SU-DHL-6 (cell line): ENCODE results near the gene CNPY4.

Experiments used
- EZH2phosphoT487 ChIP-seq: fragments of 200-600 bp; sonication (generic), shearing (Covaris generic); conservative IDR thresholded peaks from 2 replicates; pipeline ENCODE4 v1.6.1; 2018; ENCODE audit warnings: mild to moderate bottlenecking, antibody characterized with exemption, low read length, moderate library complexity, mixed read lengths
- TF ChIP-seq, protein P1 (sequence below): fragments of 200-600 bp; sonication (generic); IDR thresholded peaks from one replicate; pipeline ENCODE4 v1.5.1; 2017; ENCODE audit warnings: antibody characterized with exemption, mild to moderate bottlenecking, low read length, moderate library complexity; ENCODE audit not compliant: insufficient read depth, poor library complexity, severe bottlenecking

DNA sequence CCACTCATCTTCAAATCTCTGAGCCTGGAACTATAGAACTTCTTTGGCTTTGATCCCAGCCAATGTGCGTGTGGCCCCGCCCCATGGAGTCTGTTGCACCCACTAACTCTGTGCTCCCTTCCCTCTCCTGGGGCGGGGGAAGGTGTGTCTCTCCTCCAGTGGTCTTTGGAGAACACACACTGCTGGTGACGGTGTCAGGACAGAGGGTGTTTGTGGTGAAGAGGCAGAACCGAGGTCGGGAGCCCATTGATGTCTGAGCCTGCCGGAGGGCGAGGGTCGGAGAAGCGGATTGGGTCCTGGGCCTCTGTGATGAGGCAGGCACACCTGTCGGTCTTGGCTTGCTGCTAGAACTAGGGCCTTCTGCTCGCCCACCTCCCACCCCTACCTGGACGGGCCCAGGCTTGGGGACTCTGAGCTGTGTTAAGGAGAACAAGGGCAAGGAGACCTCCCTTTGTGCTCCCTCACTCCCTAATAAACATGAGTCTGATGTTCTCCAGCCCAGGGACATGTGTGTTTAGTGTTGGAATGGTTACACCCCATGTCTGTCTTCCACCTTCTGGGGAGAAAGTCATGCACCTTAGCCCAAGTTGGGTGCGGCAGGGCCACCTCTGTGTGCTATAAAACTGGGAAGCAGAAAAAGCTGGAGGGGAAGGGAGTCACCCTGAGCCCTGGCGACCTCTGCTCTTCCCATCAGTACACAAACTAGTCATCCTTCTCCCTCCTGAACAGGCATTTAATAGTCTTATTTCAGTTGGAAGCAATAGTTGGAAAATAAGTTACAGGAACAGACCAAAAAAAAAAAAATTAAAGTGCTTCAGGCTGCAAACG lies 34.5 kb downstream of the CNPY4 start:
- TF ChIP-seq, protein P1, sequence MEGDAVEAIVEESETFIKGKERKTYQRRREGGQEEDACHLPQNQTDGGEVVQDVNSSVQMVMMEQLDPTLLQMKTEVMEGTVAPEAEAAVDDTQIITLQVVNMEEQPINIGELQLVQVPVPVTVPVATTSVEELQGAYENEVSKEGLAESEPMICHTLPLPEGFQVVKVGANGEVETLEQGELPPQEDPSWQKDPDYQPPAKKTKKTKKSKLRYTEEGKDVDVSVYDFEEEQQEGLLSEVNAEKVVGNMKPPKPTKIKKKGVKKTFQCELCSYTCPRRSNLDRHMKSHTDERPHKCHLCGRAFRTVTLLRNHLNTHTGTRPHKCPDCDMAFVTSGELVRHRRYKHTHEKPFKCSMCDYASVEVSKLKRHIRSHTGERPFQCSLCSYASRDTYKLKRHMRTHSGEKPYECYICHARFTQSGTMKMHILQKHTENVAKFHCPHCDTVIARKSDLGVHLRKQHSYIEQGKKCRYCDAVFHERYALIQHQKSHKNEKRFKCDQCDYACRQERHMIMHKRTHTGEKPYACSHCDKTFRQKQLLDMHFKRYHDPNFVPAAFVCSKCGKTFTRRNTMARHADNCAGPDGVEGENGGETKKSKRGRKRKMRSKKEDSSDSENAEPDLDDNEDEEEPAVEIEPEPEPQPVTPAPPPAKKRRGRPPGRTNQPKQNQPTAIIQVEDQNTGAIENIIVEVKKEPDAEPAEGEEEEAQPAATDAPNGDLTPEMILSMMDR: no peak
- no peak for TF ChIP-seq EZH2phosphoT487
